H9 (cell line): Measurements from ENCODE around the gene PLCH1. TPM values are rescaled to one million over a fixed set of nuclear protein-coding genes. Genes with fewer than 3 reads are reported as not detected.

Source experiments
- DNase-seq: peaks from one replicate; pipeline ENCODE4 v3.0.0-alpha.2; 2017
- H2AFZ ChIP-seq: one replicate; pipeline ENCODE4 v1.6.1; 2013; ENCODE audit warnings: mild to moderate bottlenecking, low read length, control low read depth, moderate library complexity
- H2AK5ac ChIP-seq: 2 replicates; pipeline ENCODE4 v1.6.1; 2013; ENCODE audit warnings: low read length, control low read depth, mixed read lengths; ENCODE audit not compliant: insufficient read length
- H2BK120ac ChIP-seq: one replicate; pipeline ENCODE4 v1.6.1; 2013; ENCODE audit warnings: low read depth, mild to moderate bottlenecking, low read length, control low read depth, inconsistent platforms; ENCODE audit not compliant: poor library complexity, severe bottlenecking
- H2BK12ac ChIP-seq: 2 replicates; pipeline ENCODE4 v1.6.1; 2013; ENCODE audit warnings: low read length, control low read depth, mixed read lengths, low read depth; ENCODE audit not compliant: insufficient read length
- H2BK15ac ChIP-seq: 2 replicates; pipeline ENCODE4 v1.6.1; 2013; ENCODE audit warnings: low read depth, low read length, control low read depth
- H2BK20ac ChIP-seq: one replicate; pipeline ENCODE4 v1.6.1; 2013; ENCODE audit warnings: low read depth, mild to moderate bottlenecking, low read length, control low read depth, inconsistent platforms; ENCODE audit not compliant: poor library complexity, severe bottlenecking
- H2BK5ac ChIP-seq: 2 replicates; pipeline ENCODE4 v1.6.1; 2013; ENCODE audit warnings: low read length, control low read depth, mixed read lengths; ENCODE audit not compliant: insufficient read length
- H3K14ac ChIP-seq: 2 replicates; pipeline ENCODE4 v1.6.1; 2013; ENCODE audit warnings: low read length, control low read depth; ENCODE audit not compliant: insufficient read depth
- H3K18ac ChIP-seq: 2 replicates; pipeline ENCODE4 v1.6.1; 2013; ENCODE audit warnings: low read depth, mild to moderate bottlenecking, mixed read lengths, low read length, control low read depth; ENCODE audit not compliant: insufficient read length
- H3K23ac ChIP-seq: 2 replicates; pipeline ENCODE4 v1.6.1; 2013; ENCODE audit warnings: low read length, control low read depth, mixed read lengths, low read depth; ENCODE audit not compliant: insufficient read length
- H3K23me2 ChIP-seq: 2 replicates; pipeline ENCODE4 v1.6.1; 2013; ENCODE audit warnings: low read depth, mild to moderate bottlenecking, mixed read lengths, low read length, control low read depth; ENCODE audit not compliant: insufficient read length, poor library complexity, severe bottlenecking
- H3K27ac ChIP-seq: 2 replicates; pipeline ENCODE4 v1.5.1; 2013; ENCODE audit warnings: low read length, control low read depth, mixed read lengths, low read depth; ENCODE audit not compliant: insufficient read length
- H3K27me3 ChIP-seq: 2 replicates; pipeline ENCODE4 v1.6.1; 2013; ENCODE audit warnings: low read length, control low read depth, inconsistent platforms; ENCODE audit not compliant: insufficient read depth
- H3K4ac ChIP-seq: 2 replicates; pipeline ENCODE4 v1.6.1; 2013; ENCODE audit warnings: low read depth, mild to moderate bottlenecking, control low read depth, inconsistent platforms, low read length, moderate library complexity
- H3K4me1 ChIP-seq: 2 replicates; pipeline ENCODE4 v1.6.1; 2013; ENCODE audit warnings: low read length, control low read depth, inconsistent platforms; ENCODE audit not compliant: insufficient read depth
- H3K4me2 ChIP-seq: 2 replicates; pipeline ENCODE4 v1.6.1; 2013; ENCODE audit warnings: low read length, control low read depth, mixed read lengths; ENCODE audit not compliant: insufficient read length, insufficient read depth
- H3K56ac ChIP-seq: 2 replicates; pipeline ENCODE4 v1.6.1; 2013; ENCODE audit warnings: low read depth, mild to moderate bottlenecking, mixed read lengths, low read length, control low read depth; ENCODE audit not compliant: insufficient read length
- H3K79me1 ChIP-seq: 2 replicates; pipeline ENCODE4 v1.6.1; 2013; ENCODE audit warnings: low read depth, mild to moderate bottlenecking, moderate library complexity, low read length, control low read depth, inconsistent platforms; ENCODE audit not compliant: insufficient read depth, poor library complexity, severe bottlenecking
- H3K79me2 ChIP-seq: 2 replicates; pipeline ENCODE4 v1.6.1; 2013; ENCODE audit warnings: low read length, control low read depth, inconsistent platforms; ENCODE audit not compliant: insufficient read depth
- H3K9ac ChIP-seq: 2 replicates; pipeline ENCODE4 v1.6.1; 2013; ENCODE audit warnings: low read length, control low read depth, mixed read lengths; ENCODE audit not compliant: insufficient read length; ENCODE audit errors: extremely low read depth
- H3K9me3 ChIP-seq: one replicate; pipeline ENCODE4 v1.6.1; 2013; ENCODE audit warnings: low read depth, low read length, inconsistent platforms; ENCODE audit not compliant: control insufficient read depth
- H3T11ph ChIP-seq: one replicate; pipeline ENCODE4 v1.6.1; 2013; ENCODE audit warnings: mild to moderate bottlenecking, low read length, control low read depth, inconsistent platforms
- H4K20me1 ChIP-seq: one replicate; pipeline ENCODE4 v1.6.1; 2013; ENCODE audit not compliant: control insufficient read depth, insufficient read length, insufficient read depth
- H4K5ac ChIP-seq: 2 replicates; pipeline ENCODE4 v1.6.1; 2013; ENCODE audit warnings: low read depth, mild to moderate bottlenecking, mixed read lengths, low read length, control low read depth; ENCODE audit not compliant: insufficient read length
- H4K8ac ChIP-seq: replicated peaks from 2 replicates; pipeline ENCODE4 v1.6.1; 2013; ENCODE audit warnings: low read length, control low read depth, mixed read lengths, low read depth; ENCODE audit not compliant: insufficient read length
- H4K91ac ChIP-seq: 2 replicates; pipeline ENCODE4 v1.6.1; 2013; ENCODE audit warnings: low read depth, mild to moderate bottlenecking, moderate library complexity, mixed read lengths, low read length, control low read depth; ENCODE audit not compliant: insufficient read length
- H3K27ac Mint-ChIP-seq, 3 experiments: 2 replicates in 2 of 3; 3 replicates in 1 of 3; pipeline ENCODE4 v1.8.0; 2020 to 2021; ENCODE audit warnings: mixed read lengths in 3 of 3, mild to moderate bottlenecking in 1 of 3, moderate library complexity in 1 of 3
- H3K27me3 Mint-ChIP-seq: 2 replicates; pipeline ENCODE4 v1.8.0; 2021; ENCODE audit warnings: low read depth, mild to moderate bottlenecking, moderate library complexity, mixed read lengths
- H3K36me3 Mint-ChIP-seq, 3 experiments: 2 replicates in 2 of 3; 3 replicates in 1 of 3; pipeline ENCODE4 v1.8.0; 2020 to 2021; ENCODE audit warnings: low read depth in 3 of 3, mixed read lengths in 3 of 3; ENCODE audit not compliant: insufficient read depth in 1 of 3
- H3K4me1 Mint-ChIP-seq, 2 experiments: 2 replicates each; pipeline ENCODE4 v1.8.0; 2020; ENCODE audit warnings: mixed read lengths in 2 of 2
- H3K4me3 Mint-ChIP-seq, 2 experiments: 2 replicates in 1 of 2; 3 replicates in 1 of 2; pipeline ENCODE4 v1.8.0; 2020 to 2021; ENCODE audit warnings: mild to moderate bottlenecking in 2 of 2, mixed read lengths in 2 of 2, moderate library complexity in 1 of 2
- H3K9me3 Mint-ChIP-seq, 2 experiments: 2 replicates in 1 of 2; 3 replicates in 1 of 2; pipeline ENCODE4 v1.8.0; 2020; ENCODE audit warnings: mild to moderate bottlenecking in 2 of 2, mixed read lengths in 2 of 2, moderate library complexity in 1 of 2
- CTCF ChIP-seq: fragments of 200-600 bp; sonication (generic); conservative IDR thresholded peaks from 3 replicates; pipeline ENCODE4 v1.8.0; 2021; ENCODE audit warnings: antibody characterized with exemption, mild to moderate bottlenecking
- WGBS: extraction: QIAGEN DNeasy Blood & Tissue Kit; methylation state at CpG from one replicate; pipeline ENCODE4 v1.1.7; 2013; ENCODE audit warnings: missing lambda C conversion rate, low lambda C conversion rate, mixed read lengths; ENCODE audit not compliant: insufficient read length; ENCODE audit errors: extremely low coverage; 5-methylcytosine and 5-hydroxymethylcytosine counted together
- total RNA-seq: library from RNA; stranded (reverse); gene quantifications from 2 replicates; pipeline ENCODE4 v1.2.1, GENCODE V29; 2021

The PLCH1 gene
- total RNA-seq, 1 experiment from 2014 or later: 19.0 TPM

- no peaks in the 10 kb centered on the region for H3K79me1 ChIP-seq
- H3K9ac ChIP-seq: no peak overlapping the region
- H2AK5ac ChIP-seq: no peak overlapping the region
- no peak overlapping the region for H3K23ac ChIP-seq
- Mint-ChIP-seq H3K36me3 (peaks cover 0 to 9% (median 2%) of the 10 kb centered on the region in 3 experiments; a peak in 5 of 7 replicates), H3K9me3 (peaks cover 0 to 2% of the 10 kb centered on the region in 2 experiments; a peak in 1 of 5 replicates), H3K27me3 (no peaks in the 10 kb centered on the region), H3K4me3 (no peak overlapping the region), H3K4me1 (peaks cover 29 to 38% of the 10 kb centered on the region in 2 experiments), H3K27ac (peak overlapping the region in 2 of 3 experiments; percentile 55 to 68; a peak in 3 of 7 replicates)
- no peak overlapping the region for H2AFZ ChIP-seq
- no peaks in the 10 kb centered on the region for H3K9me3 ChIP-seq
- no peak overlapping the region for H4K91ac ChIP-seq
- WGBS: no CpG with 5 or more reads among the region's 1 CpG
- TF ChIP-seq CTCF: no peak
- no peaks in the 10 kb centered on the region for H3K27me3 ChIP-seq
- no peaks in the 10 kb centered on the region for H3K23me2 ChIP-seq
- no peak overlapping the region for H3K56ac ChIP-seq
- no peak for DNase-seq
- no peak overlapping the region for H2BK12ac ChIP-seq
- no peak overlapping the region for H4K8ac ChIP-seq
- H4K5ac ChIP-seq: no peak overlapping the region
- H4K20me1 ChIP-seq: no peaks in the 10 kb centered on the region
- no peak overlapping the region for H2BK120ac ChIP-seq
- 0 out of 2 replicates have a peak, but pooled peaks cover 2% of the 10 kb centered on the region for H3K79me2 ChIP-seq
- no peak overlapping the region for H3T11ph ChIP-seq
- H3K18ac ChIP-seq: no peak overlapping the region
- H2BK20ac ChIP-seq: no peak overlapping the region
- no peak overlapping the region for H2BK15ac ChIP-seq
- H2BK5ac ChIP-seq: no peak overlapping the region
- H3K27ac ChIP-seq: no peak overlapping the region
- H3K4me2 ChIP-seq: no peak overlapping the region
- no peak overlapping the region for H3K14ac ChIP-seq
- H3K4me1 ChIP-seq: no peaks in the 10 kb centered on the region; the same call in 1 of the 2 replicates
- H3K4ac ChIP-seq: no peak overlapping the region
Observed at GRCh38 chr3:155607761-155608160, 137.1 kb downstream of the PLCH1 start.
